ENCODE measurements around the gene MEGF6.

The MEGF6 gene

DNA sequence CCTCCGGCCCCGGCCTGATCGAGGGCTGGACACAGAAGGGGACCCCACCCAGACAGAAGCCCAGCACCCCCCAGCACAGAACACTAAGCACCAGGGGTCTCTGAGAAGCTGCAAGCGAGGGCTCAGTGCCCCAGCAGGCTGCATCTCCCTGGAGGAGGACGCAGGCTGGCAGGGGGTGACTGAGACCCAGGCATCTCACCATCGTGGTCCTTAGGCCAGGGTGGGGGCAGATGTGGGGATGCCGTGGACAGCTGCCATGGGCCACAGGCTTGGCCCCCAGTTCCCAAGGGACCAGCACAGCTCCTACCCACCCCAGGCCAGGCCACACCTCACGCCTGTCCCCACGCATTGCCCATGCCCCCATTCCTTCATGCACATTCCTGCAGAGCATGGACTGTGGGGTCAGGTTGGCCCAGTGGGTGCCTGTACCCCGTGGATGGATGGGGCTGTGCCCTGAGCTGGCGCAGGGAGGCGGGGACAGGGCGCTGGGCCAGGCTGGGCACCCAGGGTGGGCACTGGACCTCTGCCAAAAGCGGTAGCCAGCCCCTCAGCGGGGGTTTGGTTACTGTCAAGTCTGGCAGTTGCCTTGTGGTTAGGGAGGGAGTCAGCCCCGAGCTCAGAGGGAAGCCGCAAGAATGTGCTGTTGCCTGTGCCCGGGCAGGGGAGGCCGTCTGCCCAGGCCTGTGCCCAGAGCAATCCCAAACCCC is 95.4 kb downstream of the MEGF6 start:
- no peaks in the 10 kb centered on the region for H3K4me1 ChIP-seq (ENCODE audit: control insufficient read depth in 5 of 5, insufficient read depth in 5 of 5, low read length in 5 of 5)
- H3K27me3 ChIP-seq (ENCODE audit: control insufficient read depth in 5 of 5, insufficient read depth in 4 of 5, low read length in 5 of 5): peaks cover 0 to 8% (median 0%) of the 10 kb centered on the region in 5 donors
- H3K36me3 ChIP-seq (ENCODE audit: control insufficient read depth in 5 of 5, insufficient read depth in 5 of 5, low read length in 5 of 5): peaks cover 0 to 21% (median 0%) of the 10 kb centered on the region in 5 donors
- H3K4me3 ChIP-seq (ENCODE audit: low read depth in 1 of 5, low read length in 5 of 5): no peak overlapping the region
- H3K9me3 ChIP-seq (ENCODE audit: control insufficient read depth in 5 of 5, low read length in 5 of 5): no peaks in the 10 kb centered on the region
- H3K9ac ChIP-seq (ENCODE audit: low read length in 5 of 5): no peak overlapping the region
- no peak overlapping the region for H3K27ac ChIP-seq (ENCODE audit: low read depth, low read length)

- Histone ChIP-seq H3K4me1 (ENCODE audit: control insufficient read depth in 5 of 5, insufficient read depth in 5 of 5, low read length in 5 of 5) (peaks cover 0 to 4% (median 0%) of the 10 kb centered on the region in 5 donors), H3K27ac (ENCODE audit: low read depth, low read length) (no peak overlapping the region), H3K36me3 (ENCODE audit: control insufficient read depth in 5 of 5, insufficient read depth in 5 of 5, low read length in 5 of 5) (peaks cover 0 to 22% (median 0%) of the 10 kb centered on the region in 5 donors), H3K27me3 (ENCODE audit: control insufficient read depth in 5 of 5, insufficient read depth in 4 of 5, low read length in 5 of 5) (peaks cover 0 to 8% (median 0%) of the 10 kb centered on the region in 5 donors), H3K9ac (ENCODE audit: low read length in 5 of 5) (no peak overlapping the region), H3K4me3 (ENCODE audit: low read depth in 1 of 5, low read length in 5 of 5) (no peak overlapping the region), H3K9me3 (ENCODE audit: control insufficient read depth in 5 of 5, low read length in 5 of 5) (no peaks in the 10 kb centered on the region)
Observed at GRCh38 chr1:3515272-3515671, 96.0 kb downstream of the MEGF6 start.

- no peaks in the 10 kb centered on the region for H3K9me3 ChIP-seq (ENCODE audit: control insufficient read depth in 5 of 5, low read length in 5 of 5)
- H3K4me1 ChIP-seq (ENCODE audit: control insufficient read depth in 5 of 5, insufficient read depth in 5 of 5, low read length in 5 of 5): peaks cover 0 to 5% (median 0%) of the 10 kb centered on the region in 5 donors
- H3K27ac ChIP-seq (ENCODE audit: low read depth, low read length): no peak overlapping the region
- H3K4me3 ChIP-seq (ENCODE audit: low read depth in 1 of 5, low read length in 5 of 5): no peak overlapping the region
- H3K27me3 ChIP-seq (ENCODE audit: control insufficient read depth in 5 of 5, insufficient read depth in 4 of 5, low read length in 5 of 5): peaks cover 0 to 8% (median 0%) of the 10 kb centered on the region in 5 donors
- H3K36me3 ChIP-seq (ENCODE audit: control insufficient read depth in 5 of 5, insufficient read depth in 5 of 5, low read length in 5 of 5): peaks cover 0 to 13% (median 0%) of the 10 kb centered on the region in 5 donors
- no peak overlapping the region for H3K9ac ChIP-seq (ENCODE audit: low read length in 5 of 5)
Observed at GRCh38 chr1:3514404-3514803, 96.9 kb downstream of the MEGF6 start.

DNA sequence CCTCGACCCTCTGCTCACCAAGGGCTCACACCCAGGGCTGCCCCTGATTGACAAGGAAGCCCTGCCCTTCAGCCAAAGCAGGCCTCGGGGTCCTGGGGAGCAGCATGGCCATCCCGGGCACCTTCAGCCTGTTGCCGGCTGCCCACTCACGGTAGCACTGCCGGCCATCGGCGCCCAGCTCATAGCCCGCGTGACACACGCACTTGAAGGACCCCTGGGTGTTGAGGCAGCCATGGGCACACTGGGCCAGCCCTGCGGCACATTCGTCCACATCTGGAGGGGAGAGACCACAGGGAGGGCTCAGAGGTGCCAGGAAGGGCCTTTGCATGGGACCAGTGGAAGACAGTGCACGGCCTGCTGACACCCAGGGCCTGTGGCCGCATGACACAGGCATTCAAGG is 99.5 kb downstream of the MEGF6 start:
- no peak overlapping the region for H3K4me3 ChIP-seq (ENCODE audit: low read depth in 1 of 5, low read length in 5 of 5)
- H3K36me3 ChIP-seq (ENCODE audit: control insufficient read depth in 5 of 5, insufficient read depth in 5 of 5, low read length in 5 of 5): peaks cover 0 to 23% (median 0%) of the 10 kb centered on the region in 5 donors
- no peaks in the 10 kb centered on the region for H3K9me3 ChIP-seq (ENCODE audit: control insufficient read depth in 5 of 5, low read length in 5 of 5)
- H3K9ac ChIP-seq (ENCODE audit: low read length in 5 of 5): no peak overlapping the region
- H3K27me3 ChIP-seq (ENCODE audit: control insufficient read depth in 5 of 5, insufficient read depth in 4 of 5, low read length in 5 of 5): peaks cover 0 to 3% (median 0%) of the 10 kb centered on the region in 5 donors
- peaks cover 0 to 5% (median 0%) of the 10 kb centered on the region in 5 donors for H3K4me1 ChIP-seq (ENCODE audit: control insufficient read depth in 5 of 5, insufficient read depth in 5 of 5, low read length in 5 of 5)
- no peak overlapping the region for H3K27ac ChIP-seq (ENCODE audit: low read depth, low read length)

- no peak overlapping the region for H3K9ac ChIP-seq (ENCODE audit: low read length in 5 of 5)
- peaks cover 0 to 3% (median 0%) of the 10 kb centered on the region in 5 donors for H3K27me3 ChIP-seq (ENCODE audit: control insufficient read depth in 5 of 5, insufficient read depth in 4 of 5, low read length in 5 of 5)
- no peak overlapping the region for H3K27ac ChIP-seq (ENCODE audit: low read depth, low read length)
- peaks cover 0 to 28% (median 0%) of the 10 kb centered on the region in 5 donors for H3K36me3 ChIP-seq (ENCODE audit: control insufficient read depth in 5 of 5, insufficient read depth in 5 of 5, low read length in 5 of 5)
- no peak overlapping the region for H3K4me3 ChIP-seq (ENCODE audit: low read depth in 1 of 5, low read length in 5 of 5)
- peaks cover 0 to 5% (median 0%) of the 10 kb centered on the region in 5 donors for H3K4me1 ChIP-seq (ENCODE audit: control insufficient read depth in 5 of 5, insufficient read depth in 5 of 5, low read length in 5 of 5)
- H3K9me3 ChIP-seq (ENCODE audit: control insufficient read depth in 5 of 5, low read length in 5 of 5): no peaks in the 10 kb centered on the region
Observed at GRCh38 chr1:3511306-3511705, 100.0 kb downstream of the MEGF6 start.

- H3K9me3 ChIP-seq (ENCODE audit: control insufficient read depth in 5 of 5, low read length in 5 of 5): no peaks in the 10 kb centered on the region
- H3K36me3 ChIP-seq (ENCODE audit: control insufficient read depth in 5 of 5, insufficient read depth in 5 of 5, low read length in 5 of 5): peaks cover 0 to 30% (median 0%) of the 10 kb centered on the region in 5 donors
- peaks cover 0 to 5% (median 0%) of the 10 kb centered on the region in 5 donors for H3K4me1 ChIP-seq (ENCODE audit: control insufficient read depth in 5 of 5, insufficient read depth in 5 of 5, low read length in 5 of 5)
- peaks cover 0 to 3% (median 0%) of the 10 kb centered on the region in 5 donors for H3K27me3 ChIP-seq (ENCODE audit: control insufficient read depth in 5 of 5, insufficient read depth in 4 of 5, low read length in 5 of 5)
- H3K27ac ChIP-seq (ENCODE audit: low read depth, low read length): no peak overlapping the region
- H3K4me3 ChIP-seq (ENCODE audit: low read depth in 1 of 5, low read length in 5 of 5): no peak overlapping the region
- H3K9ac ChIP-seq (ENCODE audit: low read length in 5 of 5): no peak overlapping the region
Observed at GRCh38 chr1:3510956-3511250, 100.4 kb downstream of the MEGF6 start.

GRCh38 chr1:3510136-3510955 is 101.0 kb downstream of the MEGF6 start:
- Histone ChIP-seq H3K4me3 (ENCODE audit: low read depth in 1 of 5, low read length in 5 of 5) (no peak overlapping the region), H3K27ac (ENCODE audit: low read depth, low read length) (no peak overlapping the region), H3K9me3 (ENCODE audit: control insufficient read depth in 5 of 5, low read length in 5 of 5) (no peaks in the 10 kb centered on the region), H3K9ac (ENCODE audit: low read length in 5 of 5) (no peak overlapping the region), H3K36me3 (ENCODE audit: control insufficient read depth in 5 of 5, insufficient read depth in 5 of 5, low read length in 5 of 5) (peaks cover 0 to 32% (median 0%) of the 10 kb centered on the region in 5 donors), H3K4me1 (ENCODE audit: control insufficient read depth in 5 of 5, insufficient read depth in 5 of 5, low read length in 5 of 5) (peaks cover 0 to 6% (median 0%) of the 10 kb centered on the region in 5 donors), H3K27me3 (ENCODE audit: control insufficient read depth in 5 of 5, insufficient read depth in 4 of 5, low read length in 5 of 5) (peaks cover 0 to 3% (median 0%) of the 10 kb centered on the region in 5 donors)

- H3K36me3 ChIP-seq (ENCODE audit: control insufficient read depth in 5 of 5, insufficient read depth in 5 of 5, low read length in 5 of 5): peaks cover 0 to 34% (median 0%) of the 10 kb centered on the region in 5 donors
- H3K27ac ChIP-seq (ENCODE audit: low read depth, low read length): no peak overlapping the region
- H3K9ac ChIP-seq (ENCODE audit: low read length in 5 of 5): no peak overlapping the region
- H3K27me3 ChIP-seq (ENCODE audit: control insufficient read depth in 5 of 5, insufficient read depth in 4 of 5, low read length in 5 of 5): peaks cover 0 to 2% (median 0%) of the 10 kb centered on the region in 5 donors
- no peak overlapping the region for H3K4me3 ChIP-seq (ENCODE audit: low read depth in 1 of 5, low read length in 5 of 5)
- H3K9me3 ChIP-seq (ENCODE audit: control insufficient read depth in 5 of 5, low read length in 5 of 5): no peaks in the 10 kb centered on the region
- peaks cover 0 to 13% (median 5%) of the 10 kb centered on the region in 5 donors for H3K4me1 ChIP-seq (ENCODE audit: control insufficient read depth in 5 of 5, insufficient read depth in 5 of 5, low read length in 5 of 5)
Observed at GRCh38 chr1:3509721-3510120, 101.6 kb downstream of the MEGF6 start.

GRCh38 chr1:3508757-3509415 is 102.4 kb downstream of the MEGF6 start:
- Histone ChIP-seq H3K9ac (ENCODE audit: low read length in 5 of 5) (no peak overlapping the region), H3K27me3 (ENCODE audit: control insufficient read depth in 5 of 5, insufficient read depth in 4 of 5, low read length in 5 of 5) (peaks cover 0 to 2% (median 0%) of the 10 kb centered on the region in 5 donors), H3K4me3 (ENCODE audit: low read depth in 1 of 5, low read length in 5 of 5) (no peak overlapping the region), H3K36me3 (ENCODE audit: control insufficient read depth in 5 of 5, insufficient read depth in 5 of 5, low read length in 5 of 5) (peaks cover 0 to 34% (median 0%) of the 10 kb centered on the region in 5 donors), H3K9me3 (ENCODE audit: control insufficient read depth in 5 of 5, low read length in 5 of 5) (no peaks in the 10 kb centered on the region), H3K4me1 (ENCODE audit: control insufficient read depth in 5 of 5, insufficient read depth in 5 of 5, low read length in 5 of 5) (peaks cover 0 to 20% (median 14%) of the 10 kb centered on the region in 5 donors), H3K27ac (ENCODE audit: low read depth, low read length) (no peak overlapping the region)
